Activated CD4-positive, alpha-beta T cell treated with anti-CD3 and anti-CD28 coated beads, Interleukin-2, amount 50 U/mL, for 48 hours (primary cell): Measurements from ENCODE around the gene JSRP1.
"Not testable (repeated sequence)": the region's sequence is repeated elsewhere in the genome, so short reads cannot be mapped to it uniquely, and the experiment has no call there.

Source experiments
- DNase-seq, 2 experiments: peaks; one replicate each; pipeline ENCODE4 v3.0.0-alpha.2; 2020

The JSRP1 gene

GRCh38 chr19:2282062-2282861, 26.0 kb upstream of the JSRP1 start, which contains the start of gene PEAK3:
Gene PEAK3, minus strand, starts transcription at chr19:2282175. Its CDS starts 1,244 bp downstream, at chr19:2280931.
- DNase-seq: no peak

- not testable (repeated sequence) for DNase-seq
Measured at GRCh38 chr19:2281265-2282061, 25.2 kb upstream of the JSRP1 start.

GRCh38 chr19:2280633-2281264, 24.5 kb upstream of the JSRP1 start:
- DNase-seq: no peak

DNA sequence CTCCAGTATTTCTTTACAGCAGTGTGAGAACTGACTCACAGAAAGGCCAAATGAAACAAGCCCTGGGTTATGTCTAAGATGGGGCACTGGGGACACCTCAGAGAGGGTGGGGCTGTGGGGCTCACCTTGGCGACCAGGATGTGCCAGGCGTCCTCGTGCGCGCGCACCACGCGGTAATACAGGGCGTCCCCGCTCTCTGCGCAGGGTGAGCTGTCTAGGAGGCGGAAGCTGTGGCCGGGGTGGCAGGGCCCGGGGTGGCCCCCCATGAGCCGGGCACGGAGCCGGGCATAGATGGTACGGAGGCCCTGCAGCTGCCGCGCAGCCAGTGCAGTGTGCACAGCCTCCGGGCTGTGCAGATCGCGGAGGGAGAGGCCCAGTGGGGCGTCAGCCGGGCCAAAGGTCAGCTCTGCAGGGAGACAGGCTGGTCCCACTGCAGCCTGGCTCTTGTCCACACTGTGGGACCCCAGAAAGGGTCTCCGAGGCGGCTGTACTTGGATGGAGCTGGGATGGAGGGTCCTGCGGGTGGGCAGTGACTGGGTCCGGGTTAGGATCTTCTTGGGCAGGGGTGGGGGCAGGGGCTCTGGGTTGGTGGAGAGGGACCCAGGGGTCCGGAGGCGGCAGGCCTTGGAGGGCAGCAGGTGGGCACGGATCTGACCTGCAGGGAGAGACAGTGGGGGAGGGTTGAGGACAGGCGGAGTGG, 22.4 kb upstream of the JSRP1 start:
- DNase-seq: no peak

- no peak for DNase-seq
Measured at GRCh38 chr19:2277138-2277537, 20.9 kb upstream of the JSRP1 start.

DNA sequence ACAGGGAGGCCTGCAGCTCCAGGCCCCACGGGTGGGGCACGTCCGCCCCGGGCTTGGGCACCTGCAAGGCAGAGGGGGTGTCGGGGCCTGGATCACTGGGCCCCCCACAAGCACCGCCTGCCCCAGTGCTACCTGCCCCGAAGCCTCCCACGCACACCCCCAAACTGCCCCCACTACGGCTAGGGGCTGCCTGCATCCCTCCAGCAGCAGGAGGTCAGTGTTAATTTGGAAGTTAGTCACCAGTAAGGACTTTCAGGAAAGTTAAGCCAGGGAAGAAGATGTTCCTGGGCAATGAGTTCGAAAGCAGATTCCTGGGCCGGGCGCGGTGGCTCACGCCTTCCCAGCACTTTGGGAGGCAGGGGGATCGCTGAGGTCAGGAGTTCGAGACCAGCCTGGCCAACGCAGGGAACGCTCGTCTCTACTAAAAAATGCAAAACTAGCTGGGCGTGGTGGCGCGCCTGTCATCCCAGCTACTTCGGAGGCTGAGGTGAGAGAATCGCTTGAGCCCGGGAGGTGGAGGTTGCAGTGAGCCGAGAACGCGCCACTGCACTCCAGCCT, 20.3 kb upstream of the JSRP1 start:
- DNase-seq: no peak

- DNase-seq: no peak
Measured at GRCh38 chr19:2275588-2276428, 19.6 kb upstream of the JSRP1 start.

DNA sequence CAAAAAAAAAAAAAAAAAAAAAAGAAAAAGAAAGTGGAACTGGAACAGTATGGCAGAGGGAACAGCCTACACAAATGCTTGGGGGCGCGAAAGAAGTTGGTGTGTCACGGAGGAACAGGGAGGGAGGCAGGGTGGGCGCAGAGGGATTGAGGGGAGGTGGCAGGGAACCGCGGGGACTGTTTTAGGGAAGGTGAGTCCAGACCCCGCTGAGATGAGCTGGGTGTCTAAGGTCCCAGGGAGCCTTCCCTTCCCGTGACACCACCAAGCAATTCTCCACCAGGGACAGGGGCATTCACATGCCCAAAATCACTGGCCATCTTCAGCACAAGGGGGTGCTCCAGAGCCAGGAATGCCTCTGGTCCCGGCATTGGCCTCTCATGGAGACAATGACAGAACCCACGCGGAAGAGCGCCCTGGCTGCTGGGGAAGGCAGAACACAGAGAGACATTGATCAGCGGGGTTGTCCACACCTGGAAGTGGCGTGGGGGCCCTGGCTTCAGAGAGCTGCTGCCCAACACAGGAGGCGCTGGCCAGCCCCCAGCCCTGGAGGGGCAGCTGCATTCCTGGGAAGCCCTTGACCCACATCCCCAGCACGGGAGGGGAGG, 18.8 kb upstream of the JSRP1 start:
- peak; percentile 46 to 57 for DNase-seq

DNA sequence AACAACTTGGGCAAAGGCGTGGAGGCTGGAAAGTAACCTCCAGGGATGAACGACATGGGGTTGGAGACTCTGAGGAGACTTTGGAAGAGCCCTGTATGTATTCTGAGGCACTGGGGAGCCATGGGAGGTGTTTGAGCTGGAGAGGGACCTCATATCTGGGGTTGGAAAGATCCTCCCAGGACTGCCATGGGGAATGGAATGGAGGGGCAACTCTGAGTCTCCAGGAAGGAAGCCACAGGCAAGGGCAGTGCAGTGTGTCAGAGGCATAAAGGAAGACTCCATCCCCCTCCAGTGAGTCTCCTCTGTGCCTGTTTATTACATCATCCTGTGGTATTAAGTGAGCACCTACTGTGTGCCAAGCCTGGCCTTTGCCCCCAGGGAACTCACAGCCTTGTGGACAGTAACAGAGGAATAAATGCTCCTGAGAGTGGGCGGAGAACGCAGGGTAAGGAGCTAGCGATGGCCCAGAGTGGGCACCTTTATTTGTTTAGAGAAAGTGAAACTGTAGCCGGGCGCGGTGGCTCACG, 18.0 kb upstream of the JSRP1 start:
- DNase-seq: no peak

DNA sequence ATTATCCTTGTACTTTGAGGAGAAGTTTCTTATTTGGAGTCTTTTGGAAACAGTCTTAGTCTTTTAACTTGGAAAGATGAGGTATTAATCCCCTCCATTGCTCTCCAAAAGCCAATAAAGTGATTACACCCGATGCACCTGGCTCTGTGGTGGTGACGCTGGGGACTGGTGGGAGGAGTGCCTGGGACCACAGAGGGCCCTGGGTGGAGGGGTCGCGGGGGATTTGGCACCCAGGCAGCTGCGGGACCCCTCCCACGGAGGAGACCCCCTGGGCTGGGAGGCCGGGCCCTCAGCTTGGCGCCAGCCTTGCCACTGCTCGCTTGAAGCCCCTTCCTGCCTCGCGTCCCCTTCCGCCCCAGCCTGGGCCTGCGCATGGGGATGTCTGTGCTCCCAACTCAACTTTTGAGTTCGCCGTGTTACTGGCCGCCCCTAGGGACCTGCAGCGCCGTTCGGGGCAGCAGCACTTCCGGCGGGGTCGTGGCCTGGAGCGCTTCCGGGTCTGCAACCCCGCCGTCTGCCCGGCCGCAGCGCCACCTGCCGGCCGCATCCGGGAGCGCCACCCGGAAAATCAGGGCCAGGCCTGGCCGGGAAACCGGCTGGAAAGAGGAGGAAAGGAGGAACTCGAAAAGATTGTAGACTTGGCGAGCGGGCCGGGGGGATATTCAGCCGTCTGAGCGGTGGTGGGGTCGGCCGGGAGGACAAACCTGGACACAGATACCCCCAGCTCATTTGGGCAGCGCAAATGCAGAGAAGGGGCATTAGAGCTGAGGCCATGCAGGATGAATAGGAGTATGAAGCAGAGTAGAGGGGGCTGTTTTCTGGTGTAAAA, 17.4 kb upstream of the JSRP1 start:
- DNase-seq: peak; percentile 83 to 84

DNA sequence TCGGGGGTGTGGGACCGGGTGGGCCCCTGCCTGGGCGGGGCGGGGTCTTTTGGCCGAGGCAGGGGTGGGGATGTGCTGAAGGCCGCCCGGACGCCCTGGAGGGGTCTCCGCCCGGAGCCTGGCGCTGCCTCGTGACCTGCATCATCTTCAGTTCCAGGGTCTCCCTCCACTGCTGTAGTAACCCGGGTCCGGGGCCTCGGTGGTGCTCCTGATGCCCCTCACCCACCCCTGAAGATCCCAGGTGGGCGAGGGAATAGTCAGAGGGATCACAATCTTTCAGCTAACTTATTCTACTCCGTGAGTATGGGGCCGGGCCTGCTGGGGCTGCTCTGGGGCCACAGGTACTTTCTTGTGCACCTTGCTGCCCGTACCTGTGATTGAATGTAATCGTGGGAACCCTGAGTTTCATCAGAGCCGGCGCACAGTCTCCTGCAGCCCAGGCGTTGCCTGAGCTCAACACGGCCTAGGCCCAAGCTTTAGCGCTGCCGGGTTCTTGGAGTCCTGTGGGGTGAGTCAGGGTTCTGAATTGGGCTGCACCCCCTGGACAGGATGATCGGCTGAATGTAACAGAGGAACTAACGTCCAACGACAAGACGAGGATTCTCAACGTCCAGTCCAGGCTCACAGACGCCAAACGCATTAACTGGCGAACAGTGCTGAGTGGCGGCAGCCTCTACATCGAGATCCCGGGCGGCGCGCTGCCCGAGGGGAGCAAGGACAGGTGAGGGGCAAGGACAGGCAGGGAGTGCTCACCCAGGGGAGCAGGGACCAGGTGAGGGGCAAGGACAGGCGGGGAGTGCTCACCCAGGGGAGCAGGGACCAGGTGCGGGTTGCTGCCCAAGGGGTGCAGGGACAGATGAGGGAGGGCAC, 15.3 kb upstream of the JSRP1 start:
- DNase-seq: peak in 1 of 2 experiments; percentile 40

DNA sequence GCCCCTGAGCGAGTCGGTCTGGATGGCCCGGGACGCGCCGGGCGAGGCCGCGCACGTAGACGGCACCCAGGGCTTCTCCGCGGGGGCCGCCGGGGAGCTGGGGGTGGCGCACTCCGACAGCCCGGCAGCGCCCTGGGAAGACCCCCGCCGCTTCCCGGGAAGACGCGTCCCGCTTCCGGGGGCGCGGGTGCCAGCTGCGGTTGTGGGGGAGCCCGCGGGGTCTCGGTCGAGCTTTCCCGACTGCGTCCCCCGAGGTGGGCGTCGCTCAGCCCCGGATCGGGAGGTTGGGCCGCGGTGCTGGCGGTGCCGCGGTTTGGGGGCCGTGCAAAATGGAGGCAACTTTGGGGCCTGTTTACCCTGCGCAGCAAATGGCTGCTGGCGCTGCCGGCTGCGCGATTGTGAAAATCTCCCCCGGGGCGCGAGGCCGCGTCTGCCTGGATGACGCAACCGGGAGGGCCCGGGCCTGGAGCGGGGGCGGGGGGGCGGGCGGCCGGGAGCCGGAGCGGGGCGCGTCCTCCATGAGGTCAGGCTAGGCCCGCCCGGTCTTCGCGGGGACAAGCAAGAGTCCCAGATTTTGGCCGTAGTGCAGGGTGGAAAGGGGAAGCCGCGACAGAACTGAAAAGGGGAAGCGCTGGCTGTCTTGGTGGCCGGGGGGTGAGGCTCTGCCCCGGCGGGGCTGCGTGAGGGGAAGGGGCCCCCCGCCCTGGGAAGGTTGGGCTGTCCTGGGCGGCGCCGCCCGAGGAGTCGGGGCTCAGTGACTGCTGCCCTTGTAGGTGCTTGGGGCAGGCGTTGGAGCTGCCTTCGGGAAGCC, 14.4 kb upstream of the JSRP1 start:
- peak; percentile 71 to 78 for DNase-seq

- peak; percentile 42 to 51 for DNase-seq
Measured at GRCh38 chr19:2270157-2270422, 13.9 kb upstream of the JSRP1 start.

DNA sequence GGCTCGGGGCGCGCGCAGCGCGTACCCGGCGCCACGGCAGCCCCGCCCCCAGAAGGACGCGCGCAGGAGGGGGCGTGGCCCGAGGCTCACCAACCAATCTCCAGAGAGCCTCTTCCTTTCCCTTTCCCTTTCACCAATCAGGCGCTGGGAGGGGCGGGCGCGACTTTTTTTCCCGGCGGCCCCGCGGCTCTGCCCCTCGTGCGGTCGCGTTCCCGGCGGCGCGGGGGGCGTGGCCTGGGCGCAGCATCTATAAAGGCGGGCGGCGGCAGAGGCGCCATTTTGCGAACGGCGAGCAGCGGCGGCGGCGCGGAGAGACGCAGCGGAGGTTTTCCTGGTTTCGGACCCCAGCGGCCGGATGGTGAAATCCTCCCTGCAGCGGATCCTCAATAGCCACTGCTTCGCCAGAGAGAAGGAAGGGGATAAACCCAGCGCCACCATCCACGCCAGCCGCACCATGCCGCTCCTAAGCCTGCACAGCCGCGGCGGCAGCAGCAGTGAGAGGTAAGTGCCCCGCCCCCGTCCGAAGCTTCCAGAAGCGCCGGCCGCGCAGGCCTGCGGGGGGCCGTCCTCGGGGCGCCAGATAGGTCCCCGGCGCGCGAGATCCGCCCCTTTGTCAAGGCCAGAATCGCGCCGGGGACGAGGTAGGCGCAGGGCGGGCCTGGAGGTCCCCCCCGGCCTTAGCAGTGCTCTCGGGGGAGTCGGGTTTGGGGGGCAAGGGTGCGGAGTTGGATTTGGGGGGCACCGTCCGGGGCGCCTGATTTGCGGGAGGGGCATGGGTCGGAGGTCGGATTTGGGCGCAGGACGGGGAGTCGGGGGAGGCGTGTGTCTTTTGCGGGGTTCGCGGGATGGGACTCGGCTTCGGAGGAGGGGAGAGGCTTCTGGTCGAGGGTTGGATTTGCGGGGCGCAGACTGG, 13.3 kb upstream of the JSRP1 start:
- DNase-seq: peak; percentile 99

GRCh38 chr19:2268861-2269243, 12.6 kb upstream of the JSRP1 start:
- DNase-seq: no peak

DNA sequence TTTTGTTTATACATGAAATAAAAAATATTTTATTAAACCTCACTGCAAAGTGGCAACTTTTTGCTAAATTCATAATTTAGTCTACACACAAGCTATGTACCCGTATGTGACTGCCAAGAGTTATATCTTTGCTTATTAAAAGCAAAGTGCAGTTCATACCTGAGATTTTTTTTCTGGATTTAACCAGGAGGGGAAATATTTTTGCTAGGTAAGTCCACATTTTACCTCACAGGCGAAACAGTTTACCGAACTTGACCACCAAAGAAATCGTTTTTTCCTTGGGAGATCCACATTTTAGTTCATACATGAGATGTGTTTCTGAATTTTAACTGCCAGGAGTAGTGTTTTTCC, 12.2 kb upstream of the JSRP1 start:
- DNase-seq: no peak
